Right lobe of liver (tissue), 4 donors: ENCODE results near the gene PLPPR3.

Experiments used
- CTCF ChIP-seq, 4 donors: fragments of 200-600 bp in 3 of 4; fragments of 450-650 bp in 1 of 4; IDR thresholded peaks; one replicate each; pipeline versions ENCODE4 v1.5.1 to v1.8.0; 2016 to 2022; ENCODE audit warnings: antibody characterized with exemption in 4 of 4, mild to moderate bottlenecking in 2 of 4
- POLR2A ChIP-seq: fragments of 450-650 bp; IDR thresholded peaks from one replicate; pipeline ENCODE4 v1.6.1; 2017; ENCODE audit warnings: antibody characterized with exemption, mild to moderate bottlenecking
- donor health status: DM: no; HTN: no; CAD: no.
- donor health status: DM: no; HTN: no; CAD: no.
- donor health status: DM: no; HTN: yes; CAD: no.

DNA sequence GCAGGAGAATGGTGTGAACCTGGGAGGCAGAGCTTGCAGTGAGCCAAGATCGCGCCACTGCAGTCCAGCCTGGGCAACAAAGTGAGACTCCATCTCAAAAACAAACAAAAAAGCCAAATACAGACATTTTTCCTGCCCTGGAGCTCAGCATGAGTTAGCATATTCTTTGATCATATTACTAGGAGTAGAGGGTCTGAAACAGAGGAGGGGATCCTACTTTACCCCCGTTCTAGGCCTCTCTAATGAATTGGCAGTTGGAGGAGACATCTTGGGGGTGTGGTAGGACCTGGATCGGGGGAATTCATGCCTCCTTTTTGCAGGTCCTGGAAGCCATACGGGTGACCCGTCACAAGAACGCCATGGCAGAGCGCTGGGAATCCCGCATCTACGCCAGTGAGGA, 58.6 kb downstream of the PLPPR3 start:
- TF ChIP-seq POLR2A (no peak), CTCF (IDR thresholded peaks at IDR 0.05) (no peak)
